HG03565 (cell line): ENCODE measurements around the gene CERS1.

Experiments used
- ATAC-seq: cut with Tn5 transposase; IDR thresholded peaks from one replicate; pipeline ENCODE4 v1.9.1; 2021; ENCODE audit warnings: mild to moderate bottlenecking, moderate library complexity; ENCODE audit not compliant: unreplicated experiment

CERS1 gene

GRCh38 chr19:18899624-18900560, 3.9 kb upstream of the CERS1 start:
- no peak for ATAC-seq

GRCh38 chr19:18898607-18899408, 2.9 kb upstream of the CERS1 start:
- no peak for ATAC-seq

- ATAC-seq = no peak
Observed at GRCh38 chr19:18898081-18898606, 2.2 kb upstream of the CERS1 start.

- no peak for ATAC-seq
Observed at GRCh38 chr19:18897094-18898029, 1.4 kb upstream of the CERS1 start.

- ATAC-seq = no peak
Observed at GRCh38 chr19:18896421-18896841, 473 bp upstream of the CERS1 start.

GRCh38 chr19:18895038-18895823, 727 bp downstream of the CERS1 start:
- no peak for ATAC-seq

- ATAC-seq = no peak
Observed at GRCh38 chr19:18894254-18895037, 1.5 kb downstream of the CERS1 start.

- ATAC-seq = no peak
Observed at GRCh38 chr19:18893587-18894253, 2.2 kb downstream of the CERS1 start.

- ATAC-seq = no peak
Observed at GRCh38 chr19:18889949-18890745, 5.8 kb downstream of the CERS1 start.

GRCh38 chr19:18886972-18887371, 9.0 kb downstream of the CERS1 start:
- no peak for ATAC-seq

- no peak for ATAC-seq
Observed at GRCh38 chr19:18883526-18884304, 12.2 kb downstream of the CERS1 start.

- no peak for ATAC-seq
Observed at GRCh38 chr19:18881491-18881890, 14.5 kb downstream of the CERS1 start.

- ATAC-seq = no peak
Observed at GRCh38 chr19:18879579-18880373, 16.2 kb downstream of the CERS1 start.

- ATAC-seq = no peak
Observed at GRCh38 chr19:18878858-18879578, 16.9 kb downstream of the CERS1 start.

- no peak for ATAC-seq
Observed at GRCh38 chr19:18878058-18878797, 17.7 kb downstream of the CERS1 start.
